Activated T-cell treated with anti-CD3 and anti-CD28 coated beads, Interleukin-2, amount 50 U/mL, for 24 hours (primary cell): ENCODE results near the gene SLC25A13.
A peak's percentile ranks its signal among the peaks of the same experiment; 100 is the strongest.

Source experiments
- DNase-seq: peaks from one replicate; pipeline ENCODE4 v3.0.0-alpha.2; 2020
- H3K27ac Mint-ChIP-seq: 2 replicates; pipeline ENCODE4 v1.8.0; 2020; ENCODE audit warnings: mild to moderate bottlenecking, mixed read lengths
- H3K27me3 Mint-ChIP-seq: 2 replicates; pipeline ENCODE4 v1.8.0; 2020; ENCODE audit warnings: mixed read lengths
- H3K36me3 Mint-ChIP-seq: 2 replicates; pipeline ENCODE4 v1.8.0; 2020; ENCODE audit warnings: low read depth, mixed read lengths
- H3K4me1 Mint-ChIP-seq: 2 replicates; pipeline ENCODE4 v1.8.0; 2020; ENCODE audit warnings: low read depth, mixed read lengths
- H3K4me3 Mint-ChIP-seq: 2 replicates; pipeline ENCODE4 v1.8.0; 2020; ENCODE audit warnings: mild to moderate bottlenecking, moderate library complexity, mixed read lengths
- H3K9me3 Mint-ChIP-seq: 2 replicates; pipeline ENCODE4 v1.8.0; 2020; ENCODE audit warnings: mixed read lengths

The SLC25A13 gene

DNA sequence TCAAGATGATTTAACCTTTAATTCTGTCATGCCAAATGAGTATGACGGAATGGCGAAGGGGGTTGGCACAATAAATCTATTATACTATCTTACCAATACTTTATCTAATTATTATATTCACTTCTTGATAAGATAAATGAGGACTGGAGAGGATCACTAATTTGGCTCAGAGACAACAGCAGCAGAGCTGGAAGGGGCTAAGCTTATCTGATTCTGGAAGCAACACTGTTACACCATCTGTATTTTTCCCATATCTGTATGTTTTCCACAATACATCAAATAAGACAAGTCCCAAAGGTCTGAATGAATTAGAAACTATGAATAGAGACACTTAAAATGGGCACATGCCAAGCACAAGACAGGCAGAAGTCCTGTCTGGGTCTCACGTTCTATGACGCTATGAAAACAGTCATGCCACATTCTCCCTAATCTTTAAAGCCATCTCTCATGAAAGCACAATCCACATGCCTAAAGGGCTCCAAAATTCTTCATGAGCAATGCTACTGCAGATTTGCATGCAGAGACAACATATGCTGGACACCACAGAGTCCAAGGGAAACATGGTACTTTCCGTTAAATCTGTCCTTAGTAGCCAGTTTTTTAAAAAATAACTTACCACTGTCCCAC is 88.3 kb downstream of the SLC25A13 start:
- no peak for DNase-seq
- Mint-ChIP-seq H3K9me3 (no peaks in the 10 kb centered on the region), H3K4me1 (peaks cover 14% of the 10 kb centered on the region), H3K27me3 (no peaks in the 10 kb centered on the region), H3K27ac (no peak overlapping the region), H3K36me3 (peaks cover 46% of the 10 kb centered on the region), H3K4me3 (no peak overlapping the region)

DNA sequence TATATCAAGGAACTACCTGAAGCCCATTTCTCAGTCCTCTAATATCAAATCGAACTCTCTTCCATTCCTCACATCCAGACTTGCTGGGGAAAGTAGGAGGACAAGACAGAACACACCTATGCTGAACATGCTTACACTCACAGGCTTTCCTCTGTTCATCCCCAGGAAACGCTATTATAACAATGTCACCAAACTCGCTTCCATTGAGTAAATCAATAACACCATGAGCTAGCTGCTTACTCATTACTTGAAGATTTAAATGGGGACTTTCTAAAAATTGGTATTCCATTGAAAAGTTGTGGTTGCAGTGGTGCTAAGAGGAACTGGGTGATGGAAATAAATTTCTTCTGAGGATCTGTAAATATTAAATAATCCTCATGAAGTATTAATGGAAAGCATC is 88.8 kb downstream of the SLC25A13 start:
- no peak overlapping the region for H3K27ac Mint-ChIP-seq
- H3K4me3 Mint-ChIP-seq = no peak overlapping the region
- no peak for DNase-seq
- H3K27me3 Mint-ChIP-seq = no peaks in the 10 kb centered on the region
- H3K36me3 Mint-ChIP-seq = peaks cover 48% of the 10 kb centered on the region
- H3K4me1 Mint-ChIP-seq = peaks cover 14% of the 10 kb centered on the region
- no peaks in the 10 kb centered on the region for H3K9me3 Mint-ChIP-seq

DNA sequence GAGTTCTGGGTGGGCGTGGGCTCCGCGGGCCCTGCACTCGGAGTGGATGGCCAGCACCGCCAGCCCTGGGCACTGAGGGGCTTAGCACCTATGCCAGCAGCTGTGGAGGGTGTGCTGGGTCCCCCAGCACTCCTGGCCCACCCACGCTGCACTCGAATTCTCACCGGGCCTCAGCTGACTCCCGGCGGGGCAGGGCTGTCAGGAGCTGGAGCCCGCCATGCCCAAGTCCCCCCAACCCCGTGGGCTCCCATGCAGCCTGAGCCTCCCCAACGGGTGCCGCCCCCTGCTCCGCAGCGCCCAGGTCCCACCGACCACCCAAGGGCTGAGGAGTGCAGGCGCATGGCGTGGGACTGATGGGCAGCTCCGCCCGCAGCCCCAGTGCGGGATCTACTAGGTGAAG is 93.1 kb downstream of the SLC25A13 start:
- no peak for DNase-seq
- H3K4me3 Mint-ChIP-seq = no peak overlapping the region

DNA sequence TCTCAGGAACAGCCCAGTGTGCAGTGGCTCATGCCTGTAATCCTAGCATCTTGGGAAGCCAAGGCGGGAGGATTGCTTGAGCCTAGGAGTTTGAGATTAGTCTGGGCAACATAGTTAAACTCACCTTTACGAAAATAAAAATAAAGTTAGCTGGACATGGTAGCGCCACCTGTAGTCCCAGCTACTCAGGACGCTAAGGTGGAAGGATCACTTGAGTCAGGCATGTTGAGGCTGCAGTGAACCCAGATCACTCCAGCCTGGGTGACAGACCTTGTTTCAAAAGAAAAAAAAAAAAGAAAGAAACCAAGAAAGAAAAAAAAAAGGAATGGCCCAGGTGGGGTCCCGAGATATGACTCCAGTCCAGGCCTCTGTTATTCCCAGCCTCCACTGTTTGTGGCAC is 96.6 kb downstream of the SLC25A13 start:
- no peaks in the 10 kb centered on the region for H3K9me3 Mint-ChIP-seq
- peak overlapping the region; percentile 34 for H3K27ac Mint-ChIP-seq

More for the DNA sequence above, 93.1 kb downstream of the SLC25A13 start:
- H3K36me3 Mint-ChIP-seq = peaks cover 43% of the 10 kb centered on the region
- H3K27ac Mint-ChIP-seq = no peak overlapping the region
- H3K4me1 Mint-ChIP-seq = peaks cover 4% of the 10 kb centered on the region
- no peaks in the 10 kb centered on the region for H3K27me3 Mint-ChIP-seq
- H3K9me3 Mint-ChIP-seq = no peaks in the 10 kb centered on the region

DNA sequence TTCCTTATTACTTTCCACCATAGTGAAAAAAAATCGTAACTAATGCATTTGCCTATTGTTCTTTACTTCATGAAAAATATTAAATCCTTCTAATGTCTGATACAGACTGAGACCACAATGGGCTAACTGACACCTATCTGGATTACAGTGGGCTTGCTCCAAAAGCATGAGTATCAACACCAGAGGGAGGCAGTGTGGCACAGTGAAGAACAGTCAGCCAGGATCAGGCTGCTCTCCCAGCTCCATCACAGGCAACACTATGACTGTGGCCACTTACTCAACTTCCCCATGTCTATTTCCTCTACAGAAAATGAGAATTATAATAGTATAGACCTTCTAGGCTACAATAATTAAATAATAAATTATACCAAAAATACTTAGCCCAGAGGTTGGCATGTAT is 97.2 kb downstream of the SLC25A13 start:
- Mint-ChIP-seq H3K36me3 (peaks cover 12% of the 10 kb centered on the region), H3K27ac (no peak overlapping the region), H3K27me3 (no peaks in the 10 kb centered on the region), H3K4me1 (peaks cover 11% of the 10 kb centered on the region), H3K9me3 (no peaks in the 10 kb centered on the region), H3K4me3 (no peak overlapping the region)
- no peak for DNase-seq

More for the DNA sequence above, 96.6 kb downstream of the SLC25A13 start:
- H3K4me1 Mint-ChIP-seq = peaks cover 9% of the 10 kb centered on the region
- no peak for DNase-seq
- no peaks in the 10 kb centered on the region for H3K27me3 Mint-ChIP-seq
- H3K36me3 Mint-ChIP-seq = peaks cover 16% of the 10 kb centered on the region
- H3K4me3 Mint-ChIP-seq = no peak overlapping the region

DNA sequence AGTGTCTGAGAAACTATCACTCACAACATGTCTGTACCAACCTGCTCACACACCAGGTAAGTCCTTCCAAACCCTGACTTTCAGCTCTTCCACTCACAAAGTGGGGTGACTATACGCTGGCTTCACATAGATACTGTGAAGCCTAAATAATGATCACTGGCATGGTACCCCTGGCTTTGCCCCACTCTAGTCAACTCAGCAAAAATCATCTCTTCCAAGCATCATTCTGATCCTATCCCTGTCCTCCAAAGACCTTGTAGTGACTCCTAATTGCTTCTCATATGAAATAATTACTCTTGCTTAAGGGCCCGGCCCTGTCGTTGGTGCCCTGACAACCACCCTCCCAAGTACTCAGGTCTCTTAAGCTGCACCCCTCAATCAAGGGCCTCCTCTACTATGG is 97.8 kb downstream of the SLC25A13 start:
- no peak for DNase-seq
- H3K27me3 Mint-ChIP-seq = no peaks in the 10 kb centered on the region
- H3K4me3 Mint-ChIP-seq = no peak overlapping the region
- H3K36me3 Mint-ChIP-seq = peaks cover 6% of the 10 kb centered on the region
- H3K4me1 Mint-ChIP-seq = peaks cover 17% of the 10 kb centered on the region
- no peaks in the 10 kb centered on the region for H3K9me3 Mint-ChIP-seq
- no peak overlapping the region for H3K27ac Mint-ChIP-seq

DNA sequence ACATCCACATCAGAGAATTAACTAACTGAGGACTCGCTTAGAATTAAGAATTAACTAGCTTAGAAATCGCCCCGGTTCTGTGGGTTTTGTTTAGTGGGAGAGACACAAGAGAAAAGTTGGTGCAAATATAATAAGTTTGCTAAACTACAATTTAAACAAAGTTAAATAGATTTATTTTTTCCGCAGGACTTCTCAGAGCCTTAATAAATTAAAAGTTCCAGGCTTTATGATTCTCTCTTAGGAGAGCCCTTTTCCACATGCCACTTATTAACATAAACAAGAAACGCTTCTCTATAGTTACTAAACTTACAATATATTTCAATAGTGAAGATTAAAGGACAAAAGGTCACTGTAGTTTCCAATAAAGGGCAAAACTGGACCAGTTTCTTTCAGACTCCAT is 100.0 kb downstream of the SLC25A13 start:
- H3K9me3 Mint-ChIP-seq = no peaks in the 10 kb centered on the region

DNA sequence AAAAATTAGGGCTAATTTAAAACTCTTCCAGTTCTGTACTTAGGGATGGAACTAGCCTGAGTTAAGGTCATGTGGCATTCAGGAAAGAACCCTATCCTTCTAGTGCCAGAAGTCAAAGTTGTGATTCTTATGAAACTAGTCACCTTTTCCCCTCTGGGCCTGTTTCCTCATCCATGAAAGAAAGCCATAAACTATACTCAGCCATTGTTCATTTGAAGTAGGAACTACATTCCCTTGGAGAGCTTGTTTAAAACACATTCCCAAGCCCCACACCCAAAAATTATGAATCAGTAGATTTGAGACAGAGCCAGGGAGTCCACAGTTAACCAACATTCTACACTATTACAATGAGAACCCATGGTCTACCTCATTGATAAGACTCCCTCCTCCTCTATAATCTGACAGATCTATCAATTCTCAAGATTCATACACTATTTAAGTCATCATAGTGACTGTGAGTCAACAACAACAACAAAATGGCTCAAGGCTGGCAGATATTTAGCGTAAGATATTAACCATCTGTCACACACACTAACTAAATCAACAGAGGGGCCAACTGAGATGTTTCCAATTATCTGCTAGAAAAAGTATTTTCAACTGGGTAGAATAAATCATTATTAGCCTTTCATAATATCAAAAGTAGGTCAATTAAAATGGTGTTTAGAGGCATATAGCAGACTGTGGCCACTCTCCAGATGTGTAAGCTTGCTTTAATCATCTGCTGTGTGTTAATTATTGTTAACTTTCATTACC is 102.3 kb downstream of the SLC25A13 start:
- H3K4me1 Mint-ChIP-seq = peaks cover 17% of the 10 kb centered on the region
- DNase-seq = no peak
- H3K4me3 Mint-ChIP-seq = no peak overlapping the region
- H3K9me3 Mint-ChIP-seq = peaks cover 5% of the 10 kb centered on the region
- no peak overlapping the region for H3K27ac Mint-ChIP-seq
- H3K36me3 Mint-ChIP-seq = peaks cover 6% of the 10 kb centered on the region
- no peaks in the 10 kb centered on the region for H3K27me3 Mint-ChIP-seq

More for the DNA sequence above, 100.0 kb downstream of the SLC25A13 start:
- H3K27ac Mint-ChIP-seq = no peak overlapping the region
- H3K4me3 Mint-ChIP-seq = no peak overlapping the region
- peaks cover 17% of the 10 kb centered on the region for H3K4me1 Mint-ChIP-seq
- no peaks in the 10 kb centered on the region for H3K36me3 Mint-ChIP-seq
- no peak for DNase-seq
- no peaks in the 10 kb centered on the region for H3K27me3 Mint-ChIP-seq

DNA sequence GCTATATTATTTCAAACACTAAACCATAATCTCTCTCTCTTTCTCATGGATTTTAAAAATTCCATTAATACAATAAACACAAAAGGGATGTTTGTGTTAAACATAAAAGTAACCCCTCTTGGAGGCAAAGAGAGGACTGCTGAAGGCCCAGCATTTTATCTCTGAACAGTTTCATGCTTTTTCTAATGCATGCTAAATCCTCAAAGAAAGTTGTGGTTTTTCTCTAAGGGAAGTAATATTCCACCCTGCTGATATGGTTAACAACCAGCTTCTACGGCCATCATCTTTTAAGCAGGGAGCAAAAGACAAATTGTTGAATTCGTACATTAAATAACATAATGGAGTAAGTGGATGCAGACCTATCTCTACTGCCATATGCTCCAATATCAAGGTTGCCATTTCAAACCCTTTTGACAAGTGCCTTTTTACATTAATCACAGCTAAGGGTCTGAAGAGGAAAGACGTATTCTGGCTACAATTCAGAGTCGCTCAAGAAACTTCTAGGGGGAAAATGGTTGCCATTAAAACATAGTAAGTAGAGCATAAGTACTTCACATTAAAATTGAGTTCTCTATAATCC is 103.1 kb downstream of the SLC25A13 start:
- no peak for DNase-seq
- Mint-ChIP-seq H3K4me3 (no peak overlapping the region), H3K27me3 (no peaks in the 10 kb centered on the region), H3K27ac (no peak overlapping the region), H3K9me3 (peaks cover 5% of the 10 kb centered on the region), H3K36me3 (peaks cover 6% of the 10 kb centered on the region), H3K4me1 (peaks cover 13% of the 10 kb centered on the region)

DNA sequence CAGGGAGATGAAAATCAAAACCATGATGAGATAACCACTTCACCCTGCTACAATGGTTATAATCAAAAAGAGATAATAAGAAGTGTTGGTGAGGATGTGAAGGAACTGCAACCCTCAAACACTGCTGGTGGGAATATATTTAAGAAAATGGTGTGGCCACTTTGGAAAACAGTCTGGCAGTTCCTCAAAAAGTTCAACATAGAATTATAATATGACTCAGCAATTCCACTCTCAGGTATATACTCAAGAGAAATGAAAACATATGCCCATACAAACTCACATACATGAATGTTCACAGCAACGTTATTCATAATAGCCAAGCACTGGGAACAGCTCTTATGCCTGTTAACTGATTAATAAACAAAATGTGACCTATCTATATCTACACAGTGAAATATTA is 104.8 kb downstream of the SLC25A13 start:
- H3K4me1 Mint-ChIP-seq = peaks cover 12% of the 10 kb centered on the region
- peaks cover 6% of the 10 kb centered on the region for H3K36me3 Mint-ChIP-seq
- no peak overlapping the region for H3K27ac Mint-ChIP-seq
- H3K27me3 Mint-ChIP-seq = no peaks in the 10 kb centered on the region
- DNase-seq = no peak
- peaks cover 5% of the 10 kb centered on the region for H3K9me3 Mint-ChIP-seq
- H3K4me3 Mint-ChIP-seq = no peak overlapping the region

DNA sequence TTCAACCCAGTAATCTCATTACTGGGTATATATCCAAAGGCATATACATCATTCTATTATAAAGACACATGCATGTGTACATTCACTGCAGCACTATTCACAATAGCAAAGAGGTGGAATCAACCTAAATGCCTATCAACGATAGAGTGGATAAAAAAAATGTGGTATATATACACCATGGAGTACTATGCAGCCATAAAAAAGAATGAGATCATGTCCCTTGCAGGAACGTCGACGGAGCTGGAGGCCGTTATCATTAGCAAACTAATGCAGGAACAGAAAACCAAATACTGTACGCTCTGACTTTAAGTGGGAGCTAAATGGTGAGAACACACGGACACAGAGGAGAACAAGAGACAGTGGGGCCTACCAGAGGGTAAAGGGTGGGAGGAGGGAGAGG is 105.5 kb downstream of the SLC25A13 start:
- Mint-ChIP-seq H3K4me1 (peaks cover 12% of the 10 kb centered on the region), H3K27ac (no peak overlapping the region), H3K4me3 (no peak overlapping the region), H3K36me3 (peaks cover 6% of the 10 kb centered on the region), H3K27me3 (no peaks in the 10 kb centered on the region), H3K9me3 (peaks cover 5% of the 10 kb centered on the region)
- no peak for DNase-seq

DNA sequence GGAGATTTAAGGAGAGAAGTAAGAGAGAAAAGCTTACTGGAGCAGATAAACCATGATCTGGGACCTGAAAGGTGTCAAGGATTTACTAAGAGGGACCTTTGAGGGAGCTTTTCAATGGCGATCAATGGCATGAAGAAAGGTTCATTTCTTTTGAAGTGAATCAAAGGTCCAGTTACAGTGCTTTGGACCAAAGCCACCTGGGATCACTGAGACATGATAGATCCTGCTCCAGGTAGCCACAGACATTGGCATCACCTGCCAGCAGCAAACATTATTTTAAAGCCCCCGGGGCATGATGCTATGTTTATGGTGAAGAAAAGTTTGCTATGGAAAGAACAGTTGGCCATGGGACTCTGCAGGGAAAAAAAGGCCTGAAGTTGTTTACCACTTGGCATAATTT is 109.4 kb downstream of the SLC25A13 start:
- Mint-ChIP-seq H3K36me3 (peaks cover 18% of the 10 kb centered on the region), H3K27me3 (no peaks in the 10 kb centered on the region), H3K27ac (no peak overlapping the region), H3K4me1 (no peaks in the 10 kb centered on the region), H3K9me3 (peaks cover 5% of the 10 kb centered on the region), H3K4me3 (no peak overlapping the region)
- no peak for DNase-seq

DNA sequence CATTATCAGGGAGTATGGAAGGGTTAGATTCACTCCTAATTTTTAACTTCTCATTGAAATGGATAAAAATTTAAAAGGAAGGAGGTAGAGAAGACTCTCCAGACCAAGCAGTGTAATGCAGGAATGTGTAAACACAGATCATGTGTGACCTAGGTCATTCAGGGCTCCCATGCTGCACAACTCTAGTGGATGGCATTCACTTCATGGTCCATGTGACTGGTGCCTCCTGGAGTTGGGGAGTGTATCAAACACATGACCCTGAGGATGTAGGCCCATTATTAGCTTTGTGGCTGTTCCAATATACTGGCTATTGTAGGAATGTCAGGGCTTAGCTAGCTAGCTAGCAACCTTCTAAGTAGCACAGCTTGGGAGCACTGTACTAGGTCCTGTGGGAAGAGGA is 109.9 kb downstream of the SLC25A13 start:
- peaks cover 21% of the 10 kb centered on the region for H3K36me3 Mint-ChIP-seq
- DNase-seq = no peak
- H3K27ac Mint-ChIP-seq = no peak overlapping the region
- no peaks in the 10 kb centered on the region for H3K27me3 Mint-ChIP-seq
- peaks cover 5% of the 10 kb centered on the region for H3K9me3 Mint-ChIP-seq
- H3K4me3 Mint-ChIP-seq = no peak overlapping the region
- H3K4me1 Mint-ChIP-seq = no peaks in the 10 kb centered on the region

DNA sequence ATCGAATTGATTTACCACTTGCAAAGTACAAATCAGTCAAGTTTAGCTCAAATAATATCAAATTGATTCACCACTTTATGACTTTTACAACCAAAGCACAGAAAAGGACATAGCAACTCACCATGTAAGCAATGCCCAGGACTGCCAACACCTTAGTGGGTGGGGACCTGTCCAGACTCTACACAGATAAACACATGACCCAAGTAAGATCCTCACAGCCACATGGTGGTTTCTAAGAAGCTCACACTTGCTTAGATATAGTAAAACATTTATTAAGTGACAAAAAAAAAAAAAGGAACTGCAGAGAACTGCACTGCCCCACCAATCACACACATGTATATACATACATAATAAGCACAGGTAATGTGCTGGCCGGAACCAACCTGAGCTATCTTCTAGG is 116.2 kb downstream of the SLC25A13 start:
- no peaks in the 10 kb centered on the region for H3K4me1 Mint-ChIP-seq
- no peaks in the 10 kb centered on the region for H3K9me3 Mint-ChIP-seq
- no peak overlapping the region for H3K4me3 Mint-ChIP-seq
- H3K27ac Mint-ChIP-seq = no peak overlapping the region
- H3K27me3 Mint-ChIP-seq = no peaks in the 10 kb centered on the region
- DNase-seq = no peak
- H3K36me3 Mint-ChIP-seq = peaks cover 33% of the 10 kb centered on the region

DNA sequence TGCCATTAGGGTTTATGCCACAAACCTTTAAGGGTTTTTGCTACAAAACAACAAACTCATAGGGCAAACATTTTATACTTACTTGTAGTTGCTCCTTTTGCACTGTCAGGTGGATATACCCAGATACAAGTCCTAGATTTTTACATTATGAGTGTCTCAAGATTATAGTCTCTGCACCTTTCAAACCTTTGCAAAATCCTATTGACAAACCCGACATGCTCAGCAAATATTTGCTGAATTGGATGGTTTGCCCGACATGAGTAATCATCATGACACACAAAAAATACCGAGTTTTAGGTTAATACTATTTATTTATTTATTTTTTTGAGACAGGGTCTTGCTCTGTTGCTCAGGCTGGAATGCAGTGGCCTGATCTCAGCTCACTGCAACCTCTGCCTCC is 117.3 kb downstream of the SLC25A13 start:
- DNase-seq = no peak
- Mint-ChIP-seq H3K4me1 (no peaks in the 10 kb centered on the region), H3K27ac (no peak overlapping the region), H3K9me3 (no peaks in the 10 kb centered on the region), H3K27me3 (no peaks in the 10 kb centered on the region), H3K36me3 (peaks cover 33% of the 10 kb centered on the region), H3K4me3 (no peak overlapping the region)
